CD4-positive, alpha-beta T cell treated with Interleukin-4 for 1 hour (primary cell): ENCODE measurements around the gene PARP2.
"Not testable (repeated sequence)": the region's sequence is repeated elsewhere in the genome, so short reads cannot be mapped to it uniquely, and the experiment has no call there.

Experiments
- DNase-seq, 2 donors: peaks; one replicate each; pipeline ENCODE4 v3.0.0-alpha.2; 2020 to 2022

The PARP2 gene, protein sequence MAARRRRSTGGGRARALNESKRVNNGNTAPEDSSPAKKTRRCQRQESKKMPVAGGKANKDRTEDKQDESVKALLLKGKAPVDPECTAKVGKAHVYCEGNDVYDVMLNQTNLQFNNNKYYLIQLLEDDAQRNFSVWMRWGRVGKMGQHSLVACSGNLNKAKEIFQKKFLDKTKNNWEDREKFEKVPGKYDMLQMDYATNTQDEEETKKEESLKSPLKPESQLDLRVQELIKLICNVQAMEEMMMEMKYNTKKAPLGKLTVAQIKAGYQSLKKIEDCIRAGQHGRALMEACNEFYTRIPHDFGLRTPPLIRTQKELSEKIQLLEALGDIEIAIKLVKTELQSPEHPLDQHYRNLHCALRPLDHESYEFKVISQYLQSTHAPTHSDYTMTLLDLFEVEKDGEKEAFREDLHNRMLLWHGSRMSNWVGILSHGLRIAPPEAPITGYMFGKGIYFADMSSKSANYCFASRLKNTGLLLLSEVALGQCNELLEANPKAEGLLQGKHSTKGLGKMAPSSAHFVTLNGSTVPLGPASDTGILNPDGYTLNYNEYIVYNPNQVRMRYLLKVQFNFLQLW

DNA sequence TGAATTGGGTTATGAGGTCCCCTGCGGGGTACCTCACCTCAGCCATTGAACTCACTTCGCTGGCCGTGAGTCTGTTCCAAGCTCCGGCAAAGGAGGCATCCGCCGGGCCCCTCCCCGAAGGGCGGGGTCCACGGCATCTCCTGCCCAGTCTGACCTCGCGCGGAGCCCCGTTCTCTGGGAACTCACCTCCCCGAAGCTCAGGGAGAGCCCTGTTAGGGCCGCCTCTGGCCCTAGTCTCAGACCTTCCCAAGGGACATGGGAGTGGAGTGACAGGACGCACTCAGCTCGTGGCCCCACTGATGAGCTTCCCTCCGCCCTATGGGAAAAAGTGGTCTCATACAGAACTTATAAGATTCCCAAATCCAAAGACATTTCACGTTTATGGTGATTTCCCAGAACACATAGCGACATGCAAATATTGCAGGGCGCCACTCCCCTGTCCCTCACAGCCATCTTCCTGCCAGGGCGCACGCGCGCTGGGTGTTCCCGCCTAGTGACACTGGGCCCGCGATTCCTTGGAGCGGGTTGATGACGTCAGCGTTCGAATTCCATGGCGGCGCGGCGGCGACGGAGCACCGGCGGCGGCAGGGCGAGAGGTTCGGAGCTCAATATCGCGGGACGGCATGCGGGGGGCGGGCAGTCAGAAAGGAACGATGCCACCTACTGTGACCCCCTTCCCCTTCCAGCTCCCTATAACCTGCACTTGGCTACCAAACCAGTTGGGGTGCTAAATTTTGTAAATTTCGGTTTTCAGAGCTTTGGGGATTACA is at the start of gene PARP2:
TSS of gene PARP2 (plus strand) at position 544 of the 770 bp plus-strand sequence. CDS start at position 551, 7 bp downstream.
- peak; percentile 95 to 97 for DNase-seq

DNA sequence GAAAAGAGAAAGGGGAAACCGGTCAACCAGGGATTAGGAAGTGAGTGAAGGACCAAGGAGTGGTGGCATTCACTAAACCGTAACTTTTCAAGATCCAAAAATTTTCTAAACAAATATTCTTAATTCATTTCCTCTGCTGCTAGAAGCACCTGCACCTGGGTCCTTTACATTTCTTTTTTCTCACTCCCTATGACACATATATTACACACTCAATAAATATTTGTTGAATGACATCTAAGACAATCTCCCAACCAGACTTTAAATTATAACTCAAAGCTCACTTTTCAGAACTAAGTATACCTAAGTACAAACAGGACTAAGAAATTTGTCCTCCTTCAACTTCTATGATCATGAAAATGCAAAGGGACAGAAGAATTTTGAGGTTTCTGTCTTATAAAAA is 48.8 kb upstream of the PARP2 start:
- DNase-seq: no peak

DNA sequence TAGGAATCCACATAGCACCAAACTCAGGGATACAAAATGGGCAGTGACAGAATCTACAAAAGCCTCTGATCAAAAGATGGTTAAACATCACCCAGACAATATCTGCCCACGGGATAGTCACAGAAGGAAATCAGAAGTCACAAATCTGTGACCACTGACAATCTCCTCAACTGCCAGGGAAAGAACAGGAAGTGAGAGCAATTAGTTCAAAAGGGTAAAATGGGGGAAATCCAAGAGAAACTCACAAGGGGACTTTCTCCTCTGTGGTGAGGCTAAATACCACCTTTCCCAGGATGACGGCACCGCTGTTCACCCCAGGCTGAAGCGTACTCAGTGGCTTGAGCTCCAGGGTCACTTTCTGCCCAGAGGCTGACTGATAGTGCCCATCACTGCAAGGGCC is 48.4 kb upstream of the PARP2 start:
- DNase-seq: no peak

- DNase-seq: no peak
These were observed 41.2 kb upstream of the PARP2 start for GRCh38 chr14:20302042-20302755.

DNA sequence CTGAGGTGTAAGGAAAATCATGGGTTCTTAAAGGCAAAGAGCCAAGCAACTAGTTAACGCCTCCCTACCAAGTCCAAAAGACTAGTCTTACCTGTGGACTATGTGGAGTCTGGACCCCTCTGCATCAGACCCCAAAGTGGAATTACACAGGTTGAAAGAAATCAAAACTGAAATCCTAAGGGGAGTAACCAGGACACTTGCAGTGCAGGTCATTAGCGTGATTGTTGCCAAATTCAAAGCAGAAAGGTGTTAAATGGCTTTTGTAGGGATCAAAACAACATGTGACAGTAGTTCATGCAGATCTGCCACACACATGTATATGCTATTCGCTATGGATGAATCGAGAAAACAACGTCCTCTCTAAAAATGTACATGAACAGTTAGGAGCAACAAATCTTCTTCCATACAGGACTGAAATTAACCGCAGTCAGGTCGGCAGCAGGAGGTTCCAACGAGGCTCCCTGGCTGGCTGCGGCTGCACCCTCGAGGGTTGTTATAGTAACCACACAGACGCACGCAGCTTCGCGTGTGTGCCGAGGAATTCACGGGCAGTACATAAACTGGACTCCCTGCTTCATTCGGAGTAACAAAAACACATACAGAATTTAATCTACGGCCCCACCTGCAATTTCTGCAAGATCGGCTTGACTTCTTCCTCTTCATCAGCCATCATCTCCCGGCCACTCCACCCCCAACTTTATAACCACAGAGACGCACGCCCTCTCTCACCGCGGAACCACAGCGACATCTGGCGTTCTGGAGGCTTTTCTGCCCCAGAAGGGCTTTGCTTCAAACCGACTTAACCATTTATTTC is 38.0 kb upstream of the PARP2 start, which contains the start of gene TTC5:
TSS of gene TTC5 (minus strand) at position 687 of the 814 bp plus-strand sequence. CDS start at position 673, 14 bp downstream.
- DNase-seq: peak; percentile 89 to 93

GRCh38 chr14:20306079-20306423 is 37.4 kb upstream of the PARP2 start:
- DNase-seq: no peak

DNA sequence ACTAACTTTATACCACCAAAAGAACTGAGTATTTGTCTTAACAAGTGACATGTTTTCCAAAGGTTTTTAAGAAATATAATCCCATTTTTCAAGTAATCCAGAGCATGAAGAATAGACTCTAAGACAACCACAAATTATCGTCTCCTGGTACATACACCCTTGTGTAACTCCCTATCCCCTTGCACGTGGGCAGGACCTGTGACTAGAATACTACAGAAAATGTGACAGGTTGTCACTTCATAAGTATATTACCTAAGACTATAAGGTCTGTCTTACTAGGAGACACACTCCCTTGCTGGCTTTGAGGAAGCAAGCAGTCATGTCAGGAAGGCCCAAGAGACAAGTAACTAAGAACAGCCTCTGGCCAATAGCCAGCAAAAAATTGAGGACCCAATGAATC is 29.4 kb upstream of the PARP2 start:
- no peak for DNase-seq

GRCh38 chr14:20317720-20318119 is 25.7 kb upstream of the PARP2 start:
- no peak for DNase-seq

- DNase-seq: peak; percentile 21 to 80
These were observed 16.2 kb upstream of the PARP2 start for GRCh38 chr14:20327005-20327869.

- no peak for DNase-seq
These were observed 14.7 kb upstream of the PARP2 start for GRCh38 chr14:20328705-20329104.

- DNase-seq: no peak
These were observed 14.1 kb upstream of the PARP2 start for GRCh38 chr14:20329355-20329754.

DNA sequence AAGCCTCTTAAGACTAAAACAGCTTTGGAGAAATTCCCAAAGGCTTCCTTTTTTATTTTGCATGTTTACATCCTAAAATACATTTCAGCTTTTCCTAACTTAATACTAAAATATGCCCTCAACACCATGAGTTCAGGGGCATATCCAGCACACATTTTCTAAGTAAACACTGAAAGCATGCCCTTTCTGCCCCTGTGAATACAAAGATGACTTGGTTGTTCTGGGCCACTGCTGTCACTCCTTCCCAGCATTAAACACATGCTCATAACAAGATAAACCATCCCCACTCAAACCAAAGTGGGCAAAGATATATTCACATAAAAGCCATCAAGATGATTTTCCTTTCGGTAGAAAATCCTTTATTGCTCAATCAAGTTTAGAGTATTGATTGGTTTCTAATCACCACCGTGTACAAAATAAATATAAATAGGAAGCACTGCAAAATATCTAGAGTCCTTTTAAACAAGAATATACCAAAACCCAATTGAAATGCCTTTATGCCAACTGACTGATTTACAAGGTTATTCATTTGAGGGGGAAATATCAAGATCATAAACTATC is 12.3 kb upstream of the PARP2 start:
- no peak for DNase-seq

GRCh38 chr14:20332431-20332787 is 11.0 kb upstream of the PARP2 start:
- DNase-seq: no peak

- DNase-seq: peak; percentile 70 to 87
These were observed 10.5 kb upstream of the PARP2 start, which contains the start of gene CCNB1IP1 for GRCh38 chr14:20332788-20333493. Gene CCNB1IP1, minus strand, starts transcription at chr14:20333279. Its CDS starts 16,756 bp downstream, at chr14:20316523.

GRCh38 chr14:20333494-20333841 is 10.0 kb upstream of the PARP2 start:
- DNase-seq: no peak

GRCh38 chr14:20334017-20334416 is 9.4 kb upstream of the PARP2 start:
- DNase-seq: no peak

DNA sequence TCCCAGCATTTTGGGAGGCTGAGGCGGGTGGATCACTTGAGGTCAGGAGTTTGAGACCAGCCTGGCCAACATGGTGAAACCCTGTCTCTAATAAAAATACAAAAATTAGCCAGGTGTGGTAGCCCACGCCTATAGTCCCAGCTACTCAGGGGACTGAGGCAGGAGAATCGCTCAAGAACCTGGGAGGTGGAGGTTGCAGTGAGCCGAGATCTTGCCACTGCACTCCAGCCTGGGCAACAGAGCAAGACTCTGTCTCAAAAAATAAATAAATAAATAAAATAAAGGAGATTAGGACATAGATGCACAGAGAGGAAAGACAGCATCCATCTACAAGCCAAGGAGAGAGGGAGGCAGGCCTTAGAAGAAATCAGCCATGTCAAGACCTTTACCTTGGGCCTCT is 2.4 kb upstream of the PARP2 start:
- not testable (repeated sequence) for DNase-seq

- DNase-seq: no peak
These were observed 1.8 kb upstream of the PARP2 start for GRCh38 chr14:20341646-20342045.

GRCh38 chr14:20343862-20344220 is 406 bp downstream of the PARP2 start:
- DNase-seq: no peak

DNA sequence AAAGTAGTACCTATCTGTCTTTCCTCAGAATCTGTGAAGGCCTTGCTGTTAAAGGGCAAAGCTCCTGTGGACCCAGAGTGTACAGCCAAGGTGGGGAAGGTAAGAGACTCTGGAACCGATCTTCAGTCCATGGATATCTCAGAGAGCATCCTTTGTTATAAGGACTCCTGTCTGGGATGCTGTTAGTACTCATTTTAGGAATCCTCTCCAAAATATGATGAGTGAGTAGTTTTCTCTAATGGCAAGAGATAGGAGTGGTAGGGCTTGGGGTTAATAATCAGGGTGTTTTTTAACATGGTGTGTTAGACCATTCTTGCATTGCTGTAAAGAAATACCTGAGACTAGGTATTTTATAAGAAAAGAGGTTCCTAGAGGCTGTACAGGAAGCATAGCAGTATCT is 1.9 kb downstream of the PARP2 start:
- no peak for DNase-seq
